ENCODE results near the gene ZNRF3.

The ZNRF3 gene

GRCh38 chr22:28874811-28875320 lies 8.5 kb upstream of the ZNRF3 start:
- no peak overlapping the region for H3K4me3 ChIP-seq (replicated peaks; ENCODE audit: low read depth, low read length)
- no peak for DNase-seq (ENCODE audit: extremely low read depth, insufficient read length)
- TF ChIP-seq, protein P1, sequence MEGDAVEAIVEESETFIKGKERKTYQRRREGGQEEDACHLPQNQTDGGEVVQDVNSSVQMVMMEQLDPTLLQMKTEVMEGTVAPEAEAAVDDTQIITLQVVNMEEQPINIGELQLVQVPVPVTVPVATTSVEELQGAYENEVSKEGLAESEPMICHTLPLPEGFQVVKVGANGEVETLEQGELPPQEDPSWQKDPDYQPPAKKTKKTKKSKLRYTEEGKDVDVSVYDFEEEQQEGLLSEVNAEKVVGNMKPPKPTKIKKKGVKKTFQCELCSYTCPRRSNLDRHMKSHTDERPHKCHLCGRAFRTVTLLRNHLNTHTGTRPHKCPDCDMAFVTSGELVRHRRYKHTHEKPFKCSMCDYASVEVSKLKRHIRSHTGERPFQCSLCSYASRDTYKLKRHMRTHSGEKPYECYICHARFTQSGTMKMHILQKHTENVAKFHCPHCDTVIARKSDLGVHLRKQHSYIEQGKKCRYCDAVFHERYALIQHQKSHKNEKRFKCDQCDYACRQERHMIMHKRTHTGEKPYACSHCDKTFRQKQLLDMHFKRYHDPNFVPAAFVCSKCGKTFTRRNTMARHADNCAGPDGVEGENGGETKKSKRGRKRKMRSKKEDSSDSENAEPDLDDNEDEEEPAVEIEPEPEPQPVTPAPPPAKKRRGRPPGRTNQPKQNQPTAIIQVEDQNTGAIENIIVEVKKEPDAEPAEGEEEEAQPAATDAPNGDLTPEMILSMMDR (IDR thresholded peaks at IDR 0.05; ENCODE audit: insufficient read depth, low read length, poor library complexity, severe bottlenecking), result no peak
- H3K36me3 ChIP-seq (ENCODE audit: control insufficient read depth, insufficient read depth, low read length), result no peaks in the 10 kb centered on the region
- H3K27me3 ChIP-seq (replicated peaks; ENCODE audit: control insufficient read depth, insufficient read depth, low read length), result no peaks in the 10 kb centered on the region; the same call in 1 of the 2 replicates

DNA sequence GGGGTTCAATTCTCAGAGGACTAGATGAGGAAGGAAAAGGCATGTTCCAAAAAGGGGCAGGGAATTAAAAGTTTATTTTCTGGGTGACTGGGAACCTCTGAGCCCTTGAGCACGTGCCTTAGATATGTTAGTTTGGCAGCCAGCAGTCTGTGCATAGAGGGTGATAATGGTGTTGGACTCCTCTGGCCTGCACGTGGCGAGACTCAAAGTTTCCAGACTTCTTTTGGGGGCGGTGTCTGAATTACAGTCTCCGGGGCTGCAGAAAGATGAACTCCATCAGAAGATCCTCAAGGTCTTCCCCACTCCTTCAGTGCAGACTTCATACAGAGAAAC lies 861 bp upstream of the ZNRF3 start:
- H3K27me3 ChIP-seq (replicated peaks; ENCODE audit: control insufficient read depth, insufficient read depth, low read length), result no peaks in the 10 kb centered on the region; the same call in none of the 2 replicates
- H3K36me3 ChIP-seq (ENCODE audit: control insufficient read depth, insufficient read depth, low read length), result no peaks in the 10 kb centered on the region
- no peak overlapping the region for H3K4me3 ChIP-seq (replicated peaks; ENCODE audit: low read depth, low read length)
- TF ChIP-seq, protein P1 (IDR thresholded peaks at IDR 0.05; ENCODE audit: insufficient read depth, low read length, poor library complexity, severe bottlenecking), result no peak
- DNase-seq (ENCODE audit: extremely low read depth, insufficient read length), result no peak

GRCh38 chr22:28883657-28883916 lies 215 bp downstream of the ZNRF3 start:
- no peaks in the 10 kb centered on the region for H3K36me3 ChIP-seq (ENCODE audit: control insufficient read depth, insufficient read depth, low read length)
- TF ChIP-seq, protein P1 (IDR thresholded peaks at IDR 0.05; ENCODE audit: insufficient read depth, low read length, poor library complexity, severe bottlenecking), result no peak
- H3K27me3 ChIP-seq (replicated peaks; ENCODE audit: control insufficient read depth, insufficient read depth, low read length), result no peaks in the 10 kb centered on the region; the same call in none of the 2 replicates
- peak overlapping the region; percentile 18 for H3K4me3 ChIP-seq (replicated peaks; ENCODE audit: low read depth, low read length)
- no peak for DNase-seq (ENCODE audit: extremely low read depth, insufficient read length)

DNA sequence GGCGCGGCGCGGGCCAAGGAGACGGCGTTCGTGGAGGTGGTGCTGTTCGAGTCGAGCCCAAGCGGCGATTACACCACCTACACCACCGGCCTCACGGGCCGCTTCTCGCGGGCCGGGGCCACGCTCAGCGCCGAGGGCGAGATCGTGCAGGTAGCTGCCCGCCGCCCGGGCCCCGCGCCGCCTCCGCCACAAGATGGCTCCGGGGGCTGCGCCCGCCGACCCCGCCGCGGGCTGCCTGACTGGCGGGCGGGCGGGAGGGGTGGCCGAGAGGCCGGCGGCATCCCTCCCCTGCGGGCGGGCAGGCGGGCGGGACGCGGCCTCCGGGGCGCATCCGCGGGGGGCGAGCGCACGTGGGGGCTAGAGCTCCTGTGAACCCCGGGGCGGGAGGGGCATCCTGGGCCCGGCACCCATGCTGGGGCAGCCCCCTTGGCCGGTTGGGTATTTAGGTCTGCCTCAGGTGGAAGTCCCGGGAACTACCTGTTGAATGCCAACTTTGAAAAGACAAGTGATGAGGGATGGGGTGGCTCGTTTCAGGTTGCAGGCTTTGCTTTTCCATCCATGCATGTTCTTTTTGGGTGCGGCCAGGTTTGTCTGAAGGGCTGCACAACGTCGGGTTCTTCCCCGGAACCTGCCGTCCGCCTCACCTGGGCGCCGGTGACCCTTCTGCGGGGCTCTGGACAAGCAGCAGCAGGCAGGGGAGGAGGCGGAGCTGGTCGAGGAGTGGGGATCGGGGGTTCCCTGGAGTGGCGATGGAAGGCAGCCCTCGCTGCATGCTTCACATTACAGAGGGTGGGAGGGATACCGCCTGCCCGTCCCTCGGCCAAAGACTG lies 760 bp downstream of the ZNRF3 start:
- TF ChIP-seq, protein P1 (IDR thresholded peaks at IDR 0.05; ENCODE audit: insufficient read depth, low read length, poor library complexity, severe bottlenecking), result no peak
- peak overlapping the region; percentile 18 for H3K4me3 ChIP-seq (replicated peaks; ENCODE audit: low read depth, low read length)

GRCh38 chr22:28884747-28885350 lies 1.5 kb downstream of the ZNRF3 start:
- Histone ChIP-seq H3K36me3 (ENCODE audit: control insufficient read depth, insufficient read depth, low read length) (no peaks in the 10 kb centered on the region), H3K4me3 (replicated peaks; ENCODE audit: low read depth, low read length) (no peak overlapping the region), H3K27me3 (replicated peaks; ENCODE audit: control insufficient read depth, insufficient read depth, low read length) (no peaks in the 10 kb centered on the region; the same call in none of the 2 replicates)
- TF ChIP-seq, protein P1 (IDR thresholded peaks at IDR 0.05; ENCODE audit: insufficient read depth, low read length, poor library complexity, severe bottlenecking), result no peak
- DNase-seq (ENCODE audit: extremely low read depth, insufficient read length), result no peak

More for the DNA sequence above, 760 bp downstream of the ZNRF3 start:
- Histone ChIP-seq H3K36me3 (ENCODE audit: control insufficient read depth, insufficient read depth, low read length) (no peaks in the 10 kb centered on the region), H3K27me3 (replicated peaks; ENCODE audit: control insufficient read depth, insufficient read depth, low read length) (no peaks in the 10 kb centered on the region; the same call in none of the 2 replicates)
- DNase-seq (ENCODE audit: extremely low read depth, insufficient read length), result peak; percentile 29
